ENCODE measurements around the gene RCBTB1.

- TF ChIP-seq CTCF (IDR thresholded peaks at IDR 0.05) (no peak), POLR2AphosphoS5 (IDR thresholded peaks at IDR 0.05; ENCODE audit: low read depth, low read length) (no peak), SIN3A (IDR thresholded peaks at IDR 0.05; ENCODE audit: borderline replicate concordance, insufficient read depth, low read depth, low read length) (no peak), TCF7L2 (IDR thresholded peaks at IDR 0.05; ENCODE audit: low read depth, low read length) (no peak), REST (IDR thresholded peaks at IDR 0.05; ENCODE audit: insufficient read depth in 1 of 2, low read depth in 2 of 2, low read length in 1 of 2) (no peak)
Measured at GRCh38 chr13:49615836-49616675, 30.7 kb upstream of the RCBTB1 start.
